Left ventricle myocardium inferior (tissue), 1 donor: ENCODE data around the gene RPL22. TPM values are rescaled to one million over a fixed set of nuclear protein-coding genes. Genes with fewer than 3 reads are reported as not detected.

ENCODE experiments used
- DNase-seq: peaks from one replicate; pipeline ENCODE4 v3.0.0-alpha.2; 2020
- H3K27ac ChIP-seq: fragments of 200-600 bp; replicated peaks from 2 replicates; pipeline ENCODE4 v1.8.0; 2021
- H3K27me3 ChIP-seq: fragments of 200-600 bp; 2 replicates; pipeline ENCODE4 v1.8.0; 2021; ENCODE audit warnings: low read depth
- H3K36me3 ChIP-seq: fragments of 200-600 bp; 2 replicates; pipeline ENCODE4 v1.8.0; 2021
- H3K4me1 ChIP-seq: fragments of 200-600 bp; 2 replicates; pipeline ENCODE4 v1.8.0; 2021
- H3K4me3 ChIP-seq: fragments of 200-600 bp; 2 replicates; pipeline ENCODE4 v1.8.0; 2021; ENCODE audit warnings: mild to moderate bottlenecking, moderate library complexity
- H3K9me3 ChIP-seq: fragments of 200-600 bp; replicated peaks from 2 replicates; pipeline ENCODE4 v1.8.0; 2021
- intact Hi-C: fragments of 100-400 bp; cut with micrococcal nuclease; formaldehyde crosslinking; loops from one replicate; pipeline ENCODE4 v1.11.0; 2022
- total RNA-seq: library from RNA; stranded (reverse); fragmentation: NEBNext Ultra II Directional; extraction: Animal tissue kit (Norgen Biotek cat#: 25700); gene quantifications from one replicate; pipeline ENCODE4 v1.2.1, GENCODE V29; 2021
- TF ChIP-seq, protein P1 (sequence below): fragments of 200-600 bp; IDR thresholded peaks from 2 replicates; pipeline ENCODE4 v1.8.0; 2021; ENCODE audit warnings: antibody characterized with exemption, mild to moderate bottlenecking, borderline replicate concordance
- donor health status: DM: no; HTN: yes; CAD: no; lungs with severe emphysema.

The RPL22 gene
- total RNA-seq, 1 donor from 2014 or later, result 250 TPM

DNA sequence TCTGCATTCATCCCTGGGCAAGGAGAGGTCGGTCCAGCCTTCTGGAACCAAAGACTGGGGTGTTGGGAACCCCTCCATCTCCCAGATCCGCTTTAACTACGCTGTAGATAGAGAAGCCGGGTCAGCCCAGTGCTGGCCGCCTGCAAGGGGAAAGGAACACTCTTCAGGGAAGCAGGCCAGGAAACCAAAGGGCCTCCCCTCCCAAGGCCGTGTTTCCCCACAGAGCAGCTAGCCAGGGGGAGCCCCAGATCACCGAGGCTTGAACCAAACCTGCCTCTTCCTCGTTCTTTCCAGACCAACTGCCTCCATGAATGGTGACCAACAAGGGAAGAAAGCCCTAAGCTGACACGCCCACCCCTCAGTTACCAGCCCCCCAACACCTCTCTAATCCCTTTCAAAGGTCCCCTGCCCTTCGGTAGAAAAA is 18.0 kb downstream of the RPL22 start:
- peaks cover 10% of the 10 kb centered on the region for H3K36me3 ChIP-seq
- peaks cover 49% of the 10 kb centered on the region for H3K27me3 ChIP-seq
- no peaks in the 10 kb centered on the region for H3K9me3 ChIP-seq
- H3K27ac ChIP-seq, result no peak overlapping the region
- DNase-seq, result no peak
- TF ChIP-seq, protein P1, sequence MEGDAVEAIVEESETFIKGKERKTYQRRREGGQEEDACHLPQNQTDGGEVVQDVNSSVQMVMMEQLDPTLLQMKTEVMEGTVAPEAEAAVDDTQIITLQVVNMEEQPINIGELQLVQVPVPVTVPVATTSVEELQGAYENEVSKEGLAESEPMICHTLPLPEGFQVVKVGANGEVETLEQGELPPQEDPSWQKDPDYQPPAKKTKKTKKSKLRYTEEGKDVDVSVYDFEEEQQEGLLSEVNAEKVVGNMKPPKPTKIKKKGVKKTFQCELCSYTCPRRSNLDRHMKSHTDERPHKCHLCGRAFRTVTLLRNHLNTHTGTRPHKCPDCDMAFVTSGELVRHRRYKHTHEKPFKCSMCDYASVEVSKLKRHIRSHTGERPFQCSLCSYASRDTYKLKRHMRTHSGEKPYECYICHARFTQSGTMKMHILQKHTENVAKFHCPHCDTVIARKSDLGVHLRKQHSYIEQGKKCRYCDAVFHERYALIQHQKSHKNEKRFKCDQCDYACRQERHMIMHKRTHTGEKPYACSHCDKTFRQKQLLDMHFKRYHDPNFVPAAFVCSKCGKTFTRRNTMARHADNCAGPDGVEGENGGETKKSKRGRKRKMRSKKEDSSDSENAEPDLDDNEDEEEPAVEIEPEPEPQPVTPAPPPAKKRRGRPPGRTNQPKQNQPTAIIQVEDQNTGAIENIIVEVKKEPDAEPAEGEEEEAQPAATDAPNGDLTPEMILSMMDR, result no peak
- intact Hi-C loops, result loop anchor here (10.0 kb wide), 1 partner anchor 127 kb away; no protein-coding TSS in a partner anchor
- H3K4me1 ChIP-seq, result peaks cover 27% of the 10 kb centered on the region
- H3K4me3 ChIP-seq, result no peak overlapping the region

DNA sequence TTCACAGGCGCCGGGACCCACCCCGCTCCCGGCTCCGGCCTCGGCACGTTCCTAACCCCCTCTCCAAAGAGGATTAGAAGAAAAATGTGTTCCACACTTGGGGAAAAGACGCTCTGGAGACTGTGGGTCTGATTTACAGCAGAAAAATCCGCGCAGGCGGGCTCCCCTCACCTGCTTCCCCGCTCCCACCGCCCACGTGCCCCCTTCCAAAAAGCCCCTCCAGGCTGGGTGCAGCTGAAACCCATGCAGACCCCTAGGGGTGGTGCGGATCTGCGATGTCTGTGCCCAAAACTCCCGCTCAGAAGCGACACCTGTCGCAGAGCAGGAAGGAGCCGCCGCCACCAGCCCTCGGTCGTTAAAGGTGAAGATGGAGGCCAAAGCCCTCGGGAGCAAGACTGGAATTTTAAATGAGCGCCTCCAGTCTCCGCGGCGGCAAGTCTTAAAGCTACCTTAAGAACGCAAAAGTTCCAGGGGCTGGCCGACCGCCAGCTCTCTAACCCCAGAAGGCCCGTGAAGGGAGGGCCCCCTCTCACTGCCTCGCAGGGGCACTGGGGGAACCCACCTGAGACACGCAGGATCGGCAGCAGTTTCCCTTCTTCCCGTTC is 18.6 kb downstream of the RPL22 start:
- Histone ChIP-seq H3K4me3 (peak overlapping the region; percentile 55), H3K36me3 (peaks cover 7% of the 10 kb centered on the region), H3K27me3 (peaks cover 55% of the 10 kb centered on the region), H3K9me3 (no peaks in the 10 kb centered on the region), H3K27ac (no peak overlapping the region), H3K4me1 (peaks cover 27% of the 10 kb centered on the region)
- TF ChIP-seq, protein P1, result no peak
- DNase-seq, result no peak
- intact Hi-C loops, result loop anchor here (10.0 kb wide), 1 partner anchor 126 kb away; no protein-coding TSS in a partner anchor

DNA sequence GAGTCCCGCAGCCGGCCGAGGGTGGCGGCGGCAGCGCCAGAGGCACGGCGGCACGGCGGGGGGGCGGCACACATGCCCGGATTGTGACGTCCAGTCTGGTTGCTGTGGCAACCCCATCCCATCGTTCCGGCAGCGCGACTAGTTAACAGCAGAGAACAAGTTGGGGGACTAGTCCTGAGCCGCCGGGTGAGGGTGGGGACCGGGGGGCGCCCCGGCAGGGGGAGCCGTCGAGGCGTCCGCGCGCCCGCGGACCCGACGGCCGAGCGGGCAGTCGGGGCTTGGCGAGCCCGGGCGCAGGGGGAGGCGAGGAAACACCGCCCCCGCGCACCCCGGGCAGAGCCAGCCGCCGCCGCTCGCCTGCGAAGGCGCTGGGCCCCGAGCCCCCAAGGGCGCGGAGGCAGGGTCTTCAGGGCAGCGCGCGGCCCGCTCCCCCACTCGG is 19.1 kb downstream of the RPL22 start, which contains the start of gene CHD5:
CHD5 (minus strand) TSS at position 54 of the 439 bp plus-strand sequence. CDS start 298 bp downstream, outside the sequence.
- Histone ChIP-seq H3K27ac (no peak within 1 kb of the TSS), H3K9me3 (no peaks in the 10 kb centered on the region), H3K36me3 (peaks cover 1% of the 10 kb centered on the region), H3K4me1 (peaks cover 27% of the 10 kb centered on the region), H3K4me3 (peak within 1 kb of the TSS; percentile 55), H3K27me3 (peaks cover 60% of the 10 kb centered on the region)
- intact Hi-C loops, result loop anchor here (10.0 kb wide), 1 partner anchor 125 kb away; no protein-coding TSS in a partner anchor
- no peak for DNase-seq
- TF ChIP-seq, protein P1, result peak; percentile 17

DNA sequence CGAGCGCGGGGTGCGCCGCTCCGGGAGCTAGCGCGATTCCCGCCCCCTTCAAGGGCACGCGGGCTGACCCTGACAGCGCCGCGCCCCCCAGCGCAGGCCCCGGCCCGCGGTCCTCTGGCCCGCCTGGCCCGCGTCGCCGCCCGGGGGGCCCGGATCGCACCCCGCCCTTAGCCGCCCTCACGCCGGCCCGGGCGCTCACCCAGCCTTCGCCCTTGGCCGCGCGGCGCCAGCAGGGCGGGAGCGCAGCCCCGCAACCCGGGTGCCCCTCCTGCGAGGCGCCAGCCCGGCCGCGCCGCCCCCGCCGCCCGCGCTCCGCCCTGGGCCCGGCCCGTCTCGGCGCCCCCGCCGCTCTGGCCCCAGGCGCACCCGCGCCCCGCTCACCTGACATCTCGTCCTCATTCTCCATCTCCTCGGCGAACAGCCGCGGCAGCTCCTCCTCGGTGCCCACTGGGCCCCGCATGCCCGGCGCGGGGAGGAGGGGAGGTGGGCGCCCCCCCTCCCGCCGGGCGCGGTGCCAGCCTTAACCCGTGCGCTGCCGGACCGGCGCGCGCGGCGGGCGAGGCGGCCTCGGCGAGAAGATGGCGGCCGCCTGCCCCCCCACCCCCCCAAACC is 19.7 kb downstream of the RPL22 start:
- Histone ChIP-seq H3K4me3 (peak overlapping the region; percentile 55), H3K27ac (no peak overlapping the region), H3K9me3 (no peaks in the 10 kb centered on the region), H3K4me1 (peaks cover 27% of the 10 kb centered on the region), H3K27me3 (peaks cover 64% of the 10 kb centered on the region), H3K36me3 (no peaks in the 10 kb centered on the region)
- no peak for DNase-seq
- TF ChIP-seq, protein P1, result no peak
- intact Hi-C loops, result loop anchor here (10.0 kb wide), 1 partner anchor 125 kb away; no protein-coding TSS in a partner anchor

DNA sequence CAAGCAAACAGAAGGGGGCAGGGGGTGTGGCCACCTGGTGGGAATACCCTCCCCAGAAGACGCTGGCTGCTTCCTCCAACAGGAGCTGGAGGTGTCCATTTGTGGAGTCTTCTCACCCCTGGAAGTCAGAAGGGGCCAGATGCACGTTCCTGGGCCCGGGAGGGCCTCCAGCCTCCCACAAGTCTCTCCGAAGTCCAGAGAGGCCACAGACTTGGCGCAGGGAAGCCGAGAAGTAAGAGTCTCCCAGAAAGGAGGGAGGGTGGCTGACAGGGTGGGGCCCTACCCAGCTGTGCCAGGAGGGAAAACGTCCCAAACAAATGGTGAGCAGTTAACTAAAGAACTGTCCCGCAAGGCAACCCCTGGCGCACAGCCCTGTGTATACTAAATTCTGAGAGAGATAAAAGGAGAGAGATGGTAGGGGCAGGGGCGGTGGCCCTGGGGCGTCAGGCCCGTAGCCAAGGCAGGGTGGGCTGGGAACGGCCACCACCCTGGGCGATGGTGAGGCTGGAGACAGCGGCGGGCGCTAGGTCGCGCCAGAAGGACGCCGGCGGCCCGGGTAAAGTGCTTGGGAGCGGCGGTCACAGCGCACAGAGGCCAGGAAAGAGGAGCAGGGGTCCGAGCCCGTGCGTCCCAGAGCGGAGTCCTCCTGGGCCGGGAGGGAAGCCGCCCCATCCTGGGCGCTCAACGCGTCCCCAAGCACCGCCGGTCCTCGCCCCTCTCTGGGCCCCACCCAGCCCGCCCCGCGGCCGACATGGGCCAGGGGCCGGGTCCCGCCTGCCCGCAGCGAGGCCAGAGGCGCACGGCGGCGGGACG is 20.4 kb downstream of the RPL22 start:
- Histone ChIP-seq H3K27me3 (peaks cover 71% of the 10 kb centered on the region), H3K36me3 (no peaks in the 10 kb centered on the region)
- intact Hi-C loops, result no loop called here

More for the DNA sequence above, 20.4 kb downstream of the RPL22 start:
- Histone ChIP-seq H3K9me3 (no peaks in the 10 kb centered on the region), H3K4me1 (peaks cover 27% of the 10 kb centered on the region), H3K4me3 (peak overlapping the region; percentile 52), H3K27ac (no peak overlapping the region)
- no peak for DNase-seq
- TF ChIP-seq, protein P1, result no peak
